AG04449 (cell line): ENCODE measurements around the gene SMAD3.

ENCODE experiments used
- CTCF ChIA-PET: fragments of 350-600 bp; formaldehyde crosslinking; extraction: SDS; loops from one replicate; lab custom pipeline; 2021; ENCODE audit warnings: antibody characterized with exemption; lab: Yijun Ruan, JAX
- POLR2A ChIA-PET: fragments of 400-600, 350-600 bp; formaldehyde crosslinking; extraction: SDS; loops from one replicate; lab custom pipeline; 2020; ENCODE audit warnings: antibody characterized with exemption, inconsistent platforms; lab: Yijun Ruan, JAX
- DNase-seq: peaks from one replicate; pipeline ENCODE4 v3.0.0-alpha.2; 2010; ENCODE audit warnings: low read depth, low spot score
- H3K4me3 ChIP-seq: 2 replicates; pipeline ENCODE4 v1.5.1; 2011; ENCODE audit warnings: low read depth, mild to moderate bottlenecking, control low read depth, low read length
- TF ChIP-seq, protein P1 (sequence below): IDR thresholded peaks from one replicate; pipeline ENCODE4 v1.5.1; 2011; ENCODE audit warnings: mild to moderate bottlenecking, moderate library complexity, low read length, control low read depth, inconsistent platforms; ENCODE audit not compliant: insufficient read depth; ENCODE audit errors: missing control alignments

SMAD3 gene

DNA sequence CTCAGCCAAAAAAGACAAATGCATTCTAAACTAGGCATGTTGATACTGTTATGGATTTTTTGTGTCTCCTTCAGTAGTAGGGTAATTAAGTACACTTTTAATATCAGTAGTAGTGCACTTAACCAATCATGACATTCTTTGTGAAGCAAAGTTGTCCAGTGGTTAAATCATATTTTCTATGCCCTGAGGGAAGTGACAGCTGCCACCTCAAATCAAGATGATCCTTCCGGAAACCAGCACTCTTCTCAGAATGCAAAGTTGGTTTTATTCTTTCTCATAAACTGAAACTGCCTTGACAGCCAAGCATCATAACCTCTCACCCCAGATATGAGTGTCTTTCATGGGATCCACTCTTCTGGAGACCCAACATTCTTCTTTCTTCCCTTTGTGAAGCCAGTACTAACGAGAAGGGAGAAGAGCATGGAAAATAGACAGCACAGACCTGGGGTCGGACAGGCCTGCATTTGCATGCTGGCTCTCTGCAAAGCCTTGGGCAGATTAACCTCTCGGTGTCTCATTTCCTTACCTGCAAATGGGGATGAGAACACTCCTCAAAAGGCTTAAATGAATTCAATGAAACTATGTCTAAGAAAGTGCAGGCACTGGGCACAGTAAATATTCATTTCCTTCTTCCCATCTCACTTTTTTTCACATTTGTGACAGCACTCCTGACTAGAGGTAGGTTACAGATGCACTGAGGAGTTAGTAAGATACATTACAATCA lies 175.9 kb downstream of the SMAD3 start:
- no peak overlapping the region for H3K4me3 ChIP-seq
- no peak for DNase-seq
- CTCF ChIA-PET: no interaction called here
- TF ChIP-seq, protein P1, sequence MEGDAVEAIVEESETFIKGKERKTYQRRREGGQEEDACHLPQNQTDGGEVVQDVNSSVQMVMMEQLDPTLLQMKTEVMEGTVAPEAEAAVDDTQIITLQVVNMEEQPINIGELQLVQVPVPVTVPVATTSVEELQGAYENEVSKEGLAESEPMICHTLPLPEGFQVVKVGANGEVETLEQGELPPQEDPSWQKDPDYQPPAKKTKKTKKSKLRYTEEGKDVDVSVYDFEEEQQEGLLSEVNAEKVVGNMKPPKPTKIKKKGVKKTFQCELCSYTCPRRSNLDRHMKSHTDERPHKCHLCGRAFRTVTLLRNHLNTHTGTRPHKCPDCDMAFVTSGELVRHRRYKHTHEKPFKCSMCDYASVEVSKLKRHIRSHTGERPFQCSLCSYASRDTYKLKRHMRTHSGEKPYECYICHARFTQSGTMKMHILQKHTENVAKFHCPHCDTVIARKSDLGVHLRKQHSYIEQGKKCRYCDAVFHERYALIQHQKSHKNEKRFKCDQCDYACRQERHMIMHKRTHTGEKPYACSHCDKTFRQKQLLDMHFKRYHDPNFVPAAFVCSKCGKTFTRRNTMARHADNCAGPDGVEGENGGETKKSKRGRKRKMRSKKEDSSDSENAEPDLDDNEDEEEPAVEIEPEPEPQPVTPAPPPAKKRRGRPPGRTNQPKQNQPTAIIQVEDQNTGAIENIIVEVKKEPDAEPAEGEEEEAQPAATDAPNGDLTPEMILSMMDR: no peak
- POLR2A ChIA-PET: no interaction called here

- TF ChIP-seq, protein P1: no peak
- ChIA-PET CTCF (no interaction called here), POLR2A (no interaction called here)
- no peak for DNase-seq
- no peak overlapping the region for H3K4me3 ChIP-seq
Measured at GRCh38 chr15:67242708-67243111, 177.3 kb downstream of the SMAD3 start.
